ENCODE results near the gene SMARCD3. TPM values are rescaled to one million over a fixed set of nuclear protein-coding genes. Genes with fewer than 3 reads are reported as not detected.

The SMARCD3 gene
- total and polyA plus RNA-seq, 2 donors from 2014 or later, result 46.4 to 52.5 TPM

GRCh38 chr7:151276666-151277590 lies 28.4 kb upstream of the SMARCD3 start:
- Histone ChIP-seq H3K27me3 (ENCODE audit: control insufficient read depth, insufficient read depth, low read length) (no peaks in the 10 kb centered on the region), H3K4me3 (ENCODE audit: low read length in 3 of 3) (peak overlapping the region; percentile 29 to 65 (median 58)), H3K27ac (ENCODE audit: low read depth in 2 of 2, low read length in 2 of 2) (no peak overlapping the region), H3K36me3 (ENCODE audit: control insufficient read depth in 2 of 3, insufficient read depth in 3 of 3, low read length in 3 of 3) (no peaks in the 10 kb centered on the region), H3K4me1 (ENCODE audit: control insufficient read depth in 2 of 3, insufficient read depth in 2 of 3, low read depth in 1 of 3, low read length in 3 of 3) (peaks cover 0 to 14% (median 4%) of the 10 kb centered on the region in 3 donors), H3K9me3 (ENCODE audit: control insufficient read depth in 2 of 3, insufficient read depth in 1 of 3, low read length in 3 of 3) (no peaks in the 10 kb centered on the region), H3K9ac (ENCODE audit: low read length in 3 of 3) (peak overlapping the region in 2 of 3 donors; percentile 10 to 15)
- DNase-seq, result peak; percentile 68 to 86 (median 77)
- TF ChIP-seq, protein P1, sequence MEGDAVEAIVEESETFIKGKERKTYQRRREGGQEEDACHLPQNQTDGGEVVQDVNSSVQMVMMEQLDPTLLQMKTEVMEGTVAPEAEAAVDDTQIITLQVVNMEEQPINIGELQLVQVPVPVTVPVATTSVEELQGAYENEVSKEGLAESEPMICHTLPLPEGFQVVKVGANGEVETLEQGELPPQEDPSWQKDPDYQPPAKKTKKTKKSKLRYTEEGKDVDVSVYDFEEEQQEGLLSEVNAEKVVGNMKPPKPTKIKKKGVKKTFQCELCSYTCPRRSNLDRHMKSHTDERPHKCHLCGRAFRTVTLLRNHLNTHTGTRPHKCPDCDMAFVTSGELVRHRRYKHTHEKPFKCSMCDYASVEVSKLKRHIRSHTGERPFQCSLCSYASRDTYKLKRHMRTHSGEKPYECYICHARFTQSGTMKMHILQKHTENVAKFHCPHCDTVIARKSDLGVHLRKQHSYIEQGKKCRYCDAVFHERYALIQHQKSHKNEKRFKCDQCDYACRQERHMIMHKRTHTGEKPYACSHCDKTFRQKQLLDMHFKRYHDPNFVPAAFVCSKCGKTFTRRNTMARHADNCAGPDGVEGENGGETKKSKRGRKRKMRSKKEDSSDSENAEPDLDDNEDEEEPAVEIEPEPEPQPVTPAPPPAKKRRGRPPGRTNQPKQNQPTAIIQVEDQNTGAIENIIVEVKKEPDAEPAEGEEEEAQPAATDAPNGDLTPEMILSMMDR (IDR thresholded peaks at IDR 0.05; ENCODE audit: borderline replicate concordance, extremely low read depth, insufficient read depth), result no peak
- intact Hi-C loops (cut with DNase I), result no loop called here
- no peak for FAIRE-seq

DNA sequence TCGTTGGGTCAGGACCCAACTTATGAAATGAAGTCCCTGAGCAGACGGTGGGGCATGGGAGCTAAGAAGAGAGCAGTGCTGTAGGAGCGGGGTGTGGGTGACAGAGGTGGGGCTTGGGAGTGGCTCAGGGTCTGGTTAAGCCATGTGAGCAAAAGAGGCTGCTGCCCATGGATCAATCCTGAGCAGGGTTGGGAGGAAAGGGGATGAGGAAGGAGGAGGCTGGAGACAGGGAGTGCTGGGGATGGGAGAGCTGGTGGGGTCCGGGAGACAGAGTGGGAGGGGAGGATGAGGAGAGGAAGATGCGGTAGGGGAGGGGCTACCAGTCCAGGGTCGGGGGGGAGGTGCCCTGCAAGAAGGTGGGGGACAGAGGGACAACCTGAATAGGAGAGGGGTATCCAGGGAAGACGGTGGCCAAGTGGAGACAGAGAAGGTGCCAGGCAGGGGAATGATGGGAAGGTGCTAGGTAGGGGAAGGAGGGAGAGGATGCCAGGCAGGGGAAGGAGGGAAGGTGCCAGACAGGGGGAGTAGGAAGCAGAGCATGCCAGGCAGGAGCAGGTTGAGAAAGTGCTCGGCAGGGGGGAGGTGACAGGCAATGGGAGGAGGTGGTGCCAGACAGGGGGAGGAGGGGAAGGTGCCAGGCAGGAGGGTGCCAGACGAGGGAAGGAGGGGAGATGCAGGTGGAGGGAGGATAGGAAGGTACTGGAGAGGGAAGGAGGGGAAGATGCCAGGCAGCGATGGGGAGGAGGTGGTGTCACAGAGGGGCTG lies 27.5 kb upstream of the SMARCD3 start:
- H3K27me3 ChIP-seq (ENCODE audit: control insufficient read depth, insufficient read depth, low read length), result no peaks in the 10 kb centered on the region
- peaks cover 0 to 17% (median 4%) of the 10 kb centered on the region in 3 donors for H3K4me1 ChIP-seq (ENCODE audit: control insufficient read depth in 2 of 3, insufficient read depth in 2 of 3, low read depth in 1 of 3, low read length in 3 of 3)
- intact Hi-C loops (cut with DNase I), result no loop called here
- TF ChIP-seq, protein P1 (IDR thresholded peaks at IDR 0.05; ENCODE audit: borderline replicate concordance, extremely low read depth, insufficient read depth), result no peak
- H3K27ac ChIP-seq (ENCODE audit: low read depth in 2 of 2, low read length in 2 of 2), result no peak overlapping the region
- H3K9me3 ChIP-seq (ENCODE audit: control insufficient read depth in 2 of 3, insufficient read depth in 1 of 3, low read length in 3 of 3), result no peaks in the 10 kb centered on the region
- peak overlapping the region in 1 of 3 donors; percentile 30 for H3K4me3 ChIP-seq (ENCODE audit: low read length in 3 of 3)
- H3K36me3 ChIP-seq (ENCODE audit: control insufficient read depth in 2 of 3, insufficient read depth in 3 of 3, low read length in 3 of 3), result no peaks in the 10 kb centered on the region
- no peak overlapping the region for H3K9ac ChIP-seq (ENCODE audit: low read length in 3 of 3)
- FAIRE-seq (no peak), DNase-seq (peak in 2 of 5 donors; percentile 24 to 57)

DNA sequence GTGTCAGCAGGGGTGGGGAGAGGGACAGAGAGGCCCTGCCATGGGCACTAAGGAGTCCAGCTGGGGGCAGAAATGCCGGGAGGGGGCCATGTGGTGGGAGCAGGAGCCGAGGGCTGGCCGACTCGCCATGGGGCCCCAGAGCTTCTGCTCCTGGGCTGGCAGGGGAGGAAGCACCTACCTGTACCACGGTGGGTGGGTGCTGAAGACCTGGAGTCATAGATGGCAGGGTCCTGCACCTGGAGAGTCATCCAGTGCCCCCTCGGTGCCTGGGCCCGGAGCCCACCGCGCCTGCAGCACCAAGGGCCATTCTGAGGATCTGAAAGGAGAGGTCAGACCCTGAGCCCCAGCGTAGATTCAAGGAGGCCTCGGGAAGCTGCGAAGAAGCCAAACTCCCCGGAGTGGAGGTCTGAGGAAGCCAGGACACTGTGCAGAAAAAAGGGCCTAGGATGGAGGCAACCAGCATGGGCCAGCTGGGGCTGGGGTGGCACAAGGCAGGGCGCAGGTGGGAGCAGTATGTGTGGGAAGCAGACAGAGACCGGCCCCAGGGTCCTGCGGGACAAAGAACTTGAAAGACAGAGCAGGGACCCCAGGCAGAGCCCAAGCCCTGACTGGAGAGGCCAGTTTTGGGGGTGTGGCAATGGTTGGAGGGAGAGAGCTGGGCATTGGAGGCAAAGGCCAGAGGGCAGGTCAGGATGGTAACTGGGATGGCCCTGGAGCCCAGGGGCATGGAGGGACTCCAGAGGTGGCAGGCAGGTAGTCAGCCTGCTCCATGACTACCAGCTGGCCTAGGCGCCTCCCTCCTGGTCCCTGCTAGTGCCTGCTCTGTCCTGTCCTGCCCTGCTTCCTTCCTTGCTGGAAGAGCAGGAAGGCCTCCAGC lies 26.7 kb upstream of the SMARCD3 start:
- no peak overlapping the region for H3K9ac ChIP-seq (ENCODE audit: low read length in 3 of 3)
- H3K4me1 ChIP-seq (ENCODE audit: control insufficient read depth in 2 of 3, insufficient read depth in 2 of 3, low read depth in 1 of 3, low read length in 3 of 3), result peaks cover 0 to 17% (median 4%) of the 10 kb centered on the region in 3 donors
- no peak for FAIRE-seq
- no peaks in the 10 kb centered on the region for H3K27me3 ChIP-seq (ENCODE audit: control insufficient read depth, insufficient read depth, low read length)
- no peaks in the 10 kb centered on the region for H3K36me3 ChIP-seq (ENCODE audit: control insufficient read depth in 2 of 3, insufficient read depth in 3 of 3, low read length in 3 of 3)
- intact Hi-C loops (cut with DNase I), result no loop called here
- no peak for DNase-seq
- H3K9me3 ChIP-seq (ENCODE audit: control insufficient read depth in 2 of 3, insufficient read depth in 1 of 3, low read length in 3 of 3), result no peaks in the 10 kb centered on the region
- no peak overlapping the region for H3K27ac ChIP-seq (ENCODE audit: low read depth in 2 of 2, low read length in 2 of 2)
- TF ChIP-seq, protein P1 (IDR thresholded peaks at IDR 0.05; ENCODE audit: borderline replicate concordance, extremely low read depth, insufficient read depth), result no peak
- H3K4me3 ChIP-seq (ENCODE audit: low read length in 3 of 3), result no peak overlapping the region

Data from kidney (tissue), 14 donors.